Neuronal stem cell (in vitro differentiated cells): ENCODE measurements around the gene MRC1.

Experiments
- DNase-seq: peaks from one replicate; pipeline ENCODE4 v3.0.0-alpha.2; 2013; ENCODE audit warnings: low spot score
- H2AFZ ChIP-seq: one replicate; pipeline ENCODE4 v1.6.1; 2013; ENCODE audit warnings: mild to moderate bottlenecking, low read length, inconsistent platforms
- H2AK5ac ChIP-seq: 2 replicates; pipeline ENCODE4 v1.6.1; 2013; ENCODE audit warnings: low read depth, mild to moderate bottlenecking, inconsistent platforms, low read length, moderate library complexity, mixed read lengths
- H2BK120ac ChIP-seq: 2 replicates; pipeline ENCODE4 v1.6.1; 2013; ENCODE audit warnings: low read depth, mild to moderate bottlenecking, inconsistent platforms, low read length, moderate library complexity, mixed read lengths
- H2BK12ac ChIP-seq: one replicate; pipeline ENCODE4 v1.6.1; 2013; ENCODE audit warnings: low read length, inconsistent platforms
- H2BK15ac ChIP-seq: 2 replicates; pipeline ENCODE4 v1.6.1; 2013; ENCODE audit warnings: mild to moderate bottlenecking, low read length, inconsistent platforms, mixed read lengths
- H2BK5ac ChIP-seq: one replicate; pipeline ENCODE4 v1.6.1; 2013; ENCODE audit warnings: inconsistent platforms, mild to moderate bottlenecking, low read length, moderate library complexity
- H3K14ac ChIP-seq: one replicate; pipeline ENCODE4 v1.6.1; 2013; ENCODE audit warnings: low read length, inconsistent platforms
- H3K18ac ChIP-seq: 2 replicates; pipeline ENCODE4 v1.6.1; 2013; ENCODE audit warnings: low read length, inconsistent platforms
- H3K23ac ChIP-seq: 2 replicates; pipeline ENCODE4 v1.6.1; 2013; ENCODE audit warnings: low read depth, mild to moderate bottlenecking, mixed read lengths, low read length, inconsistent platforms; ENCODE audit not compliant: poor library complexity
- H3K27ac ChIP-seq: replicated peaks from 3 replicates; pipeline ENCODE4 v1.5.1; 2013; ENCODE audit warnings: low read length, inconsistent platforms
- H3K27me3 ChIP-seq, 3 experiments: 2 replicates each; pipeline ENCODE4 v1.6.1; 2013; ENCODE audit warnings: low read length in 3 of 3, mild to moderate bottlenecking in 2 of 3, inconsistent platforms in 1 of 3, low read depth in 1 of 3, mixed read lengths in 1 of 3, moderate library complexity in 1 of 3; ENCODE audit not compliant: control insufficient read depth in 3 of 3, insufficient read depth in 3 of 3
- H3K36me3 ChIP-seq, 2 donors: replicated peaks in 1 of 2; 2 replicates each; pipeline ENCODE4 v1.6.1; 2013; ENCODE audit warnings: low read length in 2 of 2; ENCODE audit not compliant: control insufficient read depth in 2 of 2, insufficient read depth in 2 of 2
- H3K4ac ChIP-seq: 2 replicates; pipeline ENCODE4 v1.6.1; 2013; ENCODE audit warnings: inconsistent platforms, mild to moderate bottlenecking, low read length, moderate library complexity
- H3K4me1 ChIP-seq, 2 donors: 1 replicate in 1 of 2; 2 replicates in 1 of 2; pipeline ENCODE4 v1.6.1; 2013; ENCODE audit warnings: low read length in 2 of 2, low read depth in 1 of 2; ENCODE audit not compliant: control insufficient read depth in 2 of 2, insufficient read depth in 1 of 2
- H3K4me2 ChIP-seq: one replicate; pipeline ENCODE4 v1.6.1; 2013; ENCODE audit warnings: mild to moderate bottlenecking, low read length, inconsistent platforms; ENCODE audit not compliant: insufficient read depth, poor library complexity, severe bottlenecking
- H3K4me3 ChIP-seq, 2 donors: 2 replicates each; pipeline ENCODE4 v1.5.1; 2013; ENCODE audit warnings: low read length in 2 of 2, mild to moderate bottlenecking in 2 of 2, inconsistent platforms in 1 of 2, moderate library complexity in 1 of 2
- H3K79me1 ChIP-seq: one replicate; pipeline ENCODE4 v1.6.1; 2013; ENCODE audit warnings: low read depth, mild to moderate bottlenecking, inconsistent platforms, low read length, moderate library complexity
- H3K9ac ChIP-seq: one replicate; pipeline ENCODE4 v1.6.1; 2013; ENCODE audit warnings: mild to moderate bottlenecking, low read depth, low read length, inconsistent platforms; ENCODE audit not compliant: poor library complexity
- H3K9me3 ChIP-seq, 2 donors: replicated peaks in 1 of 2; 2 replicates each; pipeline versions ENCODE3 to v1.6.1; 2013; ENCODE audit warnings: low read length in 2 of 2, mild to moderate bottlenecking in 2 of 2, inconsistent platforms in 1 of 2, low read depth in 1 of 2, mixed read lengths in 1 of 2, moderate library complexity in 1 of 2; ENCODE audit not compliant: control insufficient read depth in 2 of 2, insufficient read depth in 1 of 2
- H4K8ac ChIP-seq: one replicate; pipeline ENCODE4 v1.6.1; 2013; ENCODE audit warnings: low read depth, mild to moderate bottlenecking, inconsistent platforms, low read length, moderate library complexity
- H4K91ac ChIP-seq: one replicate; pipeline ENCODE4 v1.6.1; 2013; ENCODE audit warnings: low read length, low read depth, mild to moderate bottlenecking, inconsistent platforms; ENCODE audit not compliant: poor library complexity
- WGBS, 2 donors: extraction: QIAGEN DNeasy Blood & Tissue Kit; methylation state at CpG; one replicate each; pipeline ENCODE4 v1.1.7; 2013; ENCODE audit warnings: missing lambda C conversion rate in 2 of 2, mixed read lengths in 1 of 2; ENCODE audit not compliant: insufficient read length in 2 of 2, insufficient replicate concordance in 1 of 2; ENCODE audit errors: extremely low coverage in 2 of 2; 5-methylcytosine and 5-hydroxymethylcytosine counted together

The MRC1 gene

GRCh38 chr10:17882557-17882956 is 73.4 kb downstream of the MRC1 start:
- no peak overlapping the region for H3K4me3 ChIP-seq
- no CpG with 5 or more reads among the region's 1 CpG for WGBS, 2 donors
- H4K91ac ChIP-seq: no peak overlapping the region

GRCh38 chr10:17883621-17884020 is 74.5 kb downstream of the MRC1 start:
- Histone ChIP-seq H3K4ac (no peak overlapping the region), H3K23ac (no peak overlapping the region), H2BK120ac (no peak overlapping the region), H3K27me3 (no peaks in the 10 kb centered on the region), H3K27ac (no peak overlapping the region), H2BK5ac (no peak overlapping the region), H3K9ac (no peak overlapping the region), H3K36me3 (no peaks in the 10 kb centered on the region), H2BK15ac (no peak overlapping the region), H3K9me3 (peaks cover 0 to 2% of the 10 kb centered on the region in 2 donors), H3K4me2 (no peak overlapping the region), H2BK12ac (no peak overlapping the region), H3K14ac (no peak overlapping the region), H4K8ac (no peak overlapping the region), H2AK5ac (no peak overlapping the region), H3K18ac (no peak overlapping the region), H3K4me3 (no peak overlapping the region), H4K91ac (no peak overlapping the region), H3K4me1 (no peaks in the 10 kb centered on the region), H2AFZ (no peak overlapping the region), H3K79me1 (no peaks in the 10 kb centered on the region)
- no CpG with 5 or more reads among the region's 1 CpG for WGBS, 2 donors
- DNase-seq: no peak

More at GRCh38 chr10:17882557-17882956, 73.4 kb downstream of the MRC1 start:
- no peaks in the 10 kb centered on the region for H3K27me3 ChIP-seq
- no peak overlapping the region for H2BK120ac ChIP-seq
- H3K23ac ChIP-seq: no peak overlapping the region
- no peak overlapping the region for H2BK5ac ChIP-seq
- no peaks in the 10 kb centered on the region for H3K4me1 ChIP-seq
- no peak overlapping the region for H2BK15ac ChIP-seq
- no peaks in the 10 kb centered on the region for H3K36me3 ChIP-seq
- no peak overlapping the region for H3K4ac ChIP-seq
- H3K9me3 ChIP-seq: peaks cover 0 to 2% of the 10 kb centered on the region in 2 donors
- H3K14ac ChIP-seq: no peak overlapping the region
- H2BK12ac ChIP-seq: no peak overlapping the region
- no peak overlapping the region for H2AK5ac ChIP-seq
- H3K9ac ChIP-seq: no peak overlapping the region
- H3K18ac ChIP-seq: no peak overlapping the region
- no peak overlapping the region for H3K4me2 ChIP-seq
- H4K8ac ChIP-seq: no peak overlapping the region
- H2AFZ ChIP-seq: no peak overlapping the region
- H3K79me1 ChIP-seq: no peaks in the 10 kb centered on the region
- H3K27ac ChIP-seq: no peak overlapping the region
- DNase-seq: no peak

- Histone ChIP-seq H2BK15ac (no peak overlapping the region), H3K27me3 (no peaks in the 10 kb centered on the region), H4K8ac (no peak overlapping the region), H3K14ac (no peak overlapping the region), H3K79me1 (no peaks in the 10 kb centered on the region), H3K9me3 (peaks cover 0 to 2% of the 10 kb centered on the region in 2 donors), H3K4me2 (no peak overlapping the region), H3K23ac (no peak overlapping the region), H2BK120ac (no peak overlapping the region), H3K36me3 (no peaks in the 10 kb centered on the region), H3K27ac (no peak overlapping the region), H3K4me3 (no peak overlapping the region), H2BK12ac (no peak overlapping the region), H2BK5ac (no peak overlapping the region), H2AFZ (no peak overlapping the region), H2AK5ac (no peak overlapping the region), H4K91ac (no peak overlapping the region), H3K18ac (no peak overlapping the region), H3K4me1 (no peaks in the 10 kb centered on the region), H3K4ac (no peak overlapping the region), H3K9ac (no peak overlapping the region)
- DNase-seq: no peak
These were observed 79.0 kb downstream of the MRC1 start for GRCh38 chr10:17888189-17888588.

GRCh38 chr10:17891435-17891834 is 82.3 kb downstream of the MRC1 start:
- H3K79me1 ChIP-seq: no peaks in the 10 kb centered on the region
- no peak overlapping the region for H2BK5ac ChIP-seq
- H3K14ac ChIP-seq: no peak overlapping the region
- DNase-seq: no peak
- no peak overlapping the region for H3K9ac ChIP-seq
- H3K27me3 ChIP-seq: no peaks in the 10 kb centered on the region
- H3K4me1 ChIP-seq: no peaks in the 10 kb centered on the region
- H2AFZ ChIP-seq: no peak overlapping the region
- H3K4me2 ChIP-seq: no peak overlapping the region
- H3K4me3 ChIP-seq: no peak overlapping the region
- H3K23ac ChIP-seq: no peak overlapping the region
- no peak overlapping the region for H3K4ac ChIP-seq
- H4K91ac ChIP-seq: no peak overlapping the region
- no CpG with 5 or more reads among the region's 9 CpGs for WGBS, 2 donors
- H3K18ac ChIP-seq: no peak overlapping the region
- no peak overlapping the region for H2BK120ac ChIP-seq
- no peak overlapping the region for H4K8ac ChIP-seq
- no peak overlapping the region for H2BK12ac ChIP-seq
- H2AK5ac ChIP-seq: no peak overlapping the region
- no peaks in the 10 kb centered on the region for H3K36me3 ChIP-seq
- no peak overlapping the region for H2BK15ac ChIP-seq
- no peaks in the 10 kb centered on the region for H3K9me3 ChIP-seq
- no peak overlapping the region for H3K27ac ChIP-seq
